Islet of Langerhans (tissue), 1 donor: ENCODE data around the gene AIG1.
"Not testable (repeated sequence)": the region's sequence is repeated elsewhere in the genome, so short reads cannot be mapped to it uniquely, and the experiment has no call there.

ENCODE experiments used
- FAIRE-seq: peaks from one replicate; lab custom pipeline; 2011; peaks lifted over from hg19 to GRCh38; lab: Jason Lieb, UNC

The AIG1 gene

GRCh38 chr6:143060806-143061596 lies at the start of gene AIG1:
Gene AIG1, plus strand, starts transcription at chr6:143060889. Its CDS starts 37 bp downstream, at chr6:143060926.
- no peak for FAIRE-seq

- FAIRE-seq: no peak
These were observed 45.9 kb upstream of the AIG1 start for GRCh38 chr6:143014764-143015163.

- no peak for FAIRE-seq
These were observed 45.4 kb upstream of the AIG1 start for GRCh38 chr6:143015300-143015706.

GRCh38 chr6:143018955-143019354 lies 41.7 kb upstream of the AIG1 start:
- FAIRE-seq: no peak

- not testable (repeated sequence) for FAIRE-seq
These were observed 39.8 kb upstream of the AIG1 start for GRCh38 chr6:143020862-143021261.

GRCh38 chr6:143021543-143021942 lies 39.1 kb upstream of the AIG1 start:
- no peak for FAIRE-seq

GRCh38 chr6:143022587-143022986 lies 38.1 kb upstream of the AIG1 start:
- FAIRE-seq: no peak

- no peak for FAIRE-seq
These were observed 37.0 kb upstream of the AIG1 start for GRCh38 chr6:143023695-143024094.

GRCh38 chr6:143024977-143025376 lies 35.7 kb upstream of the AIG1 start:
- FAIRE-seq: no peak

GRCh38 chr6:143026696-143027449 lies 33.8 kb upstream of the AIG1 start:
- no peak for FAIRE-seq

- no peak for FAIRE-seq
These were observed 25.9 kb upstream of the AIG1 start for GRCh38 chr6:143034689-143035334.

- FAIRE-seq: no peak
These were observed 23.2 kb upstream of the AIG1 start for GRCh38 chr6:143037470-143037869.

GRCh38 chr6:143038833-143039232 lies 21.9 kb upstream of the AIG1 start:
- no peak for FAIRE-seq

GRCh38 chr6:143039548-143039947 lies 21.1 kb upstream of the AIG1 start:
- FAIRE-seq: no peak

GRCh38 chr6:143040018-143040417 lies 20.7 kb upstream of the AIG1 start:
- no peak for FAIRE-seq

- not testable (repeated sequence) for FAIRE-seq
These were observed 16.3 kb upstream of the AIG1 start for GRCh38 chr6:143044345-143044744.

GRCh38 chr6:143049611-143050010 lies 11.1 kb upstream of the AIG1 start:
- no peak for FAIRE-seq

GRCh38 chr6:143050509-143050908 lies 10.2 kb upstream of the AIG1 start:
- FAIRE-seq: no peak

GRCh38 chr6:143052282-143052681 lies 8.4 kb upstream of the AIG1 start:
- no peak for FAIRE-seq

- no peak for FAIRE-seq
These were observed 6.8 kb upstream of the AIG1 start for GRCh38 chr6:143053856-143054255.

GRCh38 chr6:143054329-143054728 lies 6.4 kb upstream of the AIG1 start:
- FAIRE-seq: no peak

GRCh38 chr6:143055213-143055612 lies 5.5 kb upstream of the AIG1 start:
- no peak for FAIRE-seq

- no peak for FAIRE-seq
These were observed 4.8 kb upstream of the AIG1 start for GRCh38 chr6:143055891-143056290.
